Activated effector memory CD4-positive, alpha-beta T cell treated with Interleukin-2 at 50 U/mL for 16 hours (primary cell): ENCODE data around the gene RPRM.
"Not testable (repeated sequence)": the region's sequence is repeated elsewhere in the genome, so short reads cannot be mapped to it uniquely, and the experiment has no call there.

Source experiments
- DNase-seq: peaks from one replicate; pipeline ENCODE4 v3.0.0-alpha.2; 2020

The RPRM gene

DNA sequence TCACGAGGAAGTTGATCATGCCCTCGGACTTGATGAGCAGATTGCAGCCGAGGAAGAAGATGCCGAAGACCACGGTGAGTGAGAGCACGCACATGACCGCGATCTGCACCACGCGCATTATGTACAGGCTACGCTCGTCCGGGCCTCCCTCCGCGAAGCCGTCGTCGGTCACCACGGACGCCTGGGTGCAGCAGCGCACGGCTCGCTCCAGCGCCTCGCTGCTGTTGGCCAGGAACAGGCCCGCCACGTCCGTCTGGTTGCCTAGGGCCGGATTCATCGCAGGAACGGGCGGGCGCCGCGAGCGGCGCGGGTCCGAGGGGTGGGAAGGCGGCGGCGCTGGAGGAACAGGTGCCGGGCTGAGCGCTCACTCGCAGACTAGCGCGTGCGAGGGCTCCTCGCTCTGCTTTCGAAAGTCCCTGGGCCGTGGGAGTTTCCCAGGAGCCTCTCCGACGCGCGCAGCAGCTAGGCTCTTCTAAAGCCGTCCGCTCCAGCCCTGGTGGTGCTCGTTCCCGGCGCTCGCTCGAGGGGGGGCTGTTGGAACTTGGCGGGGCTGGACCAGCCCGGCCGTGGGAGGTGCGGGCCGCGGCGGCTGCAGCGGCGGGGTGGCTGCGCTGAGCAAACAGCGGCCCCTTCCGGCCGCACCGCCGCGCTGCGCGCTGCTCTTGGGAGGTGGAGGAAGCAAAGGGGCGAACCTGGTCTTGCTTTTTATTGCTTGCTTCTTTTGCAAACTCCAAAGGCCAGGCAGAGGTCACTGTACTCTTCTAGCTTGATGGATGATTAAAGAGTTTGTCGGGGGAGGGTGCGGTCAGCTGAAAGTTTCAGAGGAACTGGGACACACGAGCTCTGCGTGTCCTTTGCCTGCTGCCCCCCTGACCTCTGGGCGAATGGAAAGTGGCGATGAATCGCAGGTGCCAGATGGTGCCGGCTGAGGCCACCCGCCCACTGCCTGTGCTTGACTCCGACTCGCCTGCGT is at the start of gene RPRM:
TSS of gene RPRM (minus strand) at position 474 of the 973 bp plus-strand sequence. CDS start at position 277, 197 bp downstream.
- DNase-seq, result peak; percentile 41

- DNase-seq, result peak; percentile 8
These were observed 40.8 kb upstream of the RPRM start for GRCh38 chr2:153519257-153519875.

GRCh38 chr2:153512331-153512730 is 33.8 kb upstream of the RPRM start:
- DNase-seq, result no peak

DNA sequence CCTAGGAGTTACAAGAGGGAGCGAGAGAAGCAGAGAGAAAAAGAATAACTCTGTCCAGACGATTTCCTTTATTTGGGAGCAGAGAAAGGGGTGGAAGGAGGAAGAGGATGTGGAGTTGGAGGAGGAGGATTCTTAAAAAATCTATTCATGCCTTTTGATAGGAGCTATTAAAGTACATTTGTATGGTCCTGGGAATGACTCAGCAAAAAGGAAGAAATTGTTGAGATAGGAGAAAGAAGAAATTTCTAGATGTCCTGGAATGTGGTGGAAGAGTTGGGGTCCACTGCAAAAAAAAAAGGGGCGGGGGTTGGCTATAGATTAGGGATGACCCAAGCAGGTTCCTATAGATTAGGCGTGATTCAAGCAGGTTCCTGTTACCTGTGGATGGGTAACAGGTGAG is 32.4 kb upstream of the RPRM start:
- DNase-seq, result no peak

DNA sequence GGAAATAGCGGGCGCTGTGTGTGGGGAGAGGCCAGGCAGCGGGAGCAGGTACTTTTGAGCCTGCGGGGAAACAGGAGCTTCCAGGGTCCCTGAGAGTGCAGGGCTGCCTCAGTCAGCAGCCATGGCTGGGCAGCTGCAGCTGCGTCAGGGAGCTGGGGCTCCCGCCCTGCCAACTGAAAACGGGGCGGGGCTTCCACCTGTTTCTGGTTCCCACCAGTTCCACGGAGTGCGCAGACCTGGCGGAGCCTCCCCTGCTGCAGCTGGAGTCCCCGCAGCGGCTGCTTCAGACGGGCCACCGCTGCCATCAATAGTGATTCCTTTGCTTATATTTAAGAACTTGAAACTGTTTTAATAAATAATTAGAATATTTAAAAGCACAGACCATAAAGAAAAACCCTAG is 30.6 kb upstream of the RPRM start:
- DNase-seq, result no peak

DNA sequence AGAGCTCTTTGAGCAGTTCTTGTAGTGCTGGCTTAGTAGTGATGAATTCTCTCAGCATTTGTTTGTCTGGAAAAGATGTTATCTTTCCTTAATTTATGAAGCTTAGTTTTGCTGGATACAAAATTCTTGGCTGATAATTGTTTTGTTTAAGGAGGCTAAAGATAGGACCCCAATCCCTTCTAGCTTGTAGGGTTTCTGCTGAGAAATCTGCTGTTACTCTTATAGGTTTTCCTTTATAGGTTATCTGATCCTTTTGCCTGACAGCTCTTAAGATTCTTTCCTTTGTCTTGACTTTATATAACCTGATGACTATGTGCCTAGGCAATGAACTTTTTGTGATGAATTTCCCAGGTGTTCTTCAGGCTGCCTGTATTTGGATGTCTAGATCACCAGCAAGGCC is 27.9 kb upstream of the RPRM start:
- not testable (repeated sequence) for DNase-seq

DNA sequence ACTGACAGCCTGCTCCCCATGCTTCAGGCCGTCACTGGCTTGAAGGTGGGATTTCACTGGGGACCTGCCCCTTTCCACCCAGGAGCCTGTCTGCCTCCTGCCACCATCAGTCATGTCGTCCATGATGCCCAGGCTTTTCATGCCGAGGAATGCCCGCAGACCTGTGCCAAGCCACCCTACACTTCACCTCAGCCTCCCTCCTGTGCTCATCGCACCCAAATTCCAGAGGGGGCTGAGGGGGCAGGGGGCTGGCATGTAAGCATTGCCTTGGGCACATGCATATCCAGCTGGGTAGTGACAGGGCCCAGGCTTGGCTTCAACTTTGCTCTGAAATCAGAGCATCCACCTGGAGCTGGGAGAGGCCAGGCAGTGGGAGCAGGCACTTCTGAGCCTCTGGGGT is 20.9 kb upstream of the RPRM start:
- DNase-seq, result no peak

DNA sequence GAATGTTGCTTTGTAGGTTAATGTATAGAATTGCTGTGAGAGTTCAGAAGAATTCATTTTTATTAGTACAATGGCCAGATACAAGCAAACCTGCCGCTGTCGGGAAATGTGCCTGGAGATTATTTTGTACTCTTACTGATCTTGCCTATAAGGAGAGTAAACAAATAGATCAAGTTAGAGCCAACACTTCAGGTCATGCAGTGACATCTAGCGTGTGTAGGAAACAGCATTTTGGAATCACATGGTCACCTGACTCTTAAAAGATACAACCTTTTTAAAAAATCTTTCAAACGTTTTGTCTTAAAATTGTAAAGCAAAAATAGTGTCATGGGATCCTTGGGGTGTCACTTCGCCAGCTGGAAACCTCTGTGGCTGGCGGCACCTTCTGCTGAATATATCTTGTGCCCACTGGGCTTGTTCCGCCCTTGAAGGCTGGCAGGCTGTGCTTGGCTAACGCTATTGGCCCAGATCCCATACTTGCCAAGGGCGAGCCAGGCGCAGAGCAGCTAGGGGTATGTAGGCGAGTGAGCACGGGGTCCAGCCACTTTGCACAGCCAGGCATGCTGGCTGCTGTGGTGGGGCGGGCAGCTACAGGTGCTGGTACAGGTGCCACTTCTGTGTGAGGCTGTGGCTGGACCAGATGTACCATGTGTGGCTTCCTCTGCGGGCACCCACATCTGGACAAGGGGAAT is 19.5 kb upstream of the RPRM start:
- no peak for DNase-seq

DNA sequence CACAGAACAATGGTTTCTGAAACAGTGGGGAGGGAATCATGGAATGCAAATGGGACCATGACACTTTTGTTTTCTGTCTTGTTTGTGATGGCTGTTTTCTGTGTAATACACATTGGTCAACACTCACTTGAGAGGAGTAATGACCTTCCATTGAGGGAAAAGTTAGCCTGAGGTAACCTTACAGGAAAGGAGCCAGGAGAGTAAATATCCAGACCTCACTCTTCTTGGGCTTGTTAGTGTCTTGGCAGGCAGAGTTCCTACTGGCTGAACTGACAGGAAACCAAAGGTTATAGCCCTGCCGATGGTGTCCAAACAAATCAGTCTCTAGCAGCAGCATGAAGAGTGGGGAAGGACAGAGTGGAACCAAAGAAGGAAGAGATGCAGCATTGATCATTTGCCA is 17.2 kb upstream of the RPRM start:
- no peak for DNase-seq

DNA sequence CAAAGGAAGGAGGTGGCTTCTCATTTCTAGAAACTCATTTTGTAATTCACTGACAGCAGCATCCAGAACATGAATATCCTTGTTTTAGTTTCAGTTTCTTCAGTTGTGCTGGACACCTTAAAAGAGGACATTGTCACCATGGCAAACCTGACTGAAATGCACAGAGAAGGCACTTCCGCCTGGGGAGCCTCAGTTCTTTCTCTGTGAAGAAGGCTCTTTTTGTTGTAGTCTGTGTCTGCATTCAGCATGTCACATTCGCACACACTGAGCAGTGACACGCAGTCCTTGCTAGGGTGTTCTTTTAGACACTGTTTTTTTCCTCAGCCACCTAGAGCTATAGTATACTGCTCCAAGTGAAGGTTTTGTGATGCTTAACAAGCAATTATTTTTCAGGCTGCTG is 9.5 kb upstream of the RPRM start:
- no peak for DNase-seq

- DNase-seq, result no peak
These were observed 8.9 kb upstream of the RPRM start for GRCh38 chr2:153487448-153487847.

DNA sequence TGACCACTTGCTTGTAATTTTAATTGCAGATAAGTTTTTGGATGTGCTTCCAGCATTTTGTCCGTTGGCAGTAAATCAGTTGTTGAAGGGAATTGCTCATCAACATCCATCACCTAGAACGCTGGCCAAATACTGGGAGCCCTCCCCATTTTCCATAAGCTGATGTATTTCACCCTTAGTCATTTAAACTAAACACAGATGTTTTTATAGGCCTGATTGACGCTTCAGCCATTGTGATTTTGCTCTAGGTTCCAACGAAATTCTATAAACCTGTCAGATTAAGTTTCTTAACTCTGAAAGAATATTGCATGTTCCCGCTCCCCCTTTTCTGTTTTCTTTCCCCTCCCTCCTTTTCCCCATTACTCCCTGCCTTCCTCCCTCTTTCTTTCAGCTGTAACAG is 1.0 kb upstream of the RPRM start:
- no peak for DNase-seq

GRCh38 chr2:153477636-153478288 is 800 bp downstream of the RPRM start:
- DNase-seq, result no peak

- DNase-seq, result no peak
These were observed 1.5 kb downstream of the RPRM start for GRCh38 chr2:153476816-153477635.

DNA sequence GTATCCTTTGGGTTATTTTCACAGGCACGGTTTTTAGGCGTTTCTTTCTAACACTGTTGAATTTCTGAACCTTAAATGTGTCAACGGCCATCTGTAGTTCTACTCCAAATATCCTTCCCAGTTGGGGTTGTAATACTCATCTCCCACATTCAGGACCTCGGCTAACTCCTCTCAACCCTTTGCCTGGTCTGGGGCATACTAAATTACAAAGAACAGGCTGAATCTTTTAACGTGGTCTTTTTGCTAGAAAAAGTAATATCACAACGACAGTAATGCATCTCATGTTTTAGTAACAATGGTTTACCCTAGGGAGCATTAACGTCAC is 2.1 kb downstream of the RPRM start:
- no peak for DNase-seq

GRCh38 chr2:153474876-153475435 is 3.6 kb downstream of the RPRM start:
- DNase-seq, result no peak

DNA sequence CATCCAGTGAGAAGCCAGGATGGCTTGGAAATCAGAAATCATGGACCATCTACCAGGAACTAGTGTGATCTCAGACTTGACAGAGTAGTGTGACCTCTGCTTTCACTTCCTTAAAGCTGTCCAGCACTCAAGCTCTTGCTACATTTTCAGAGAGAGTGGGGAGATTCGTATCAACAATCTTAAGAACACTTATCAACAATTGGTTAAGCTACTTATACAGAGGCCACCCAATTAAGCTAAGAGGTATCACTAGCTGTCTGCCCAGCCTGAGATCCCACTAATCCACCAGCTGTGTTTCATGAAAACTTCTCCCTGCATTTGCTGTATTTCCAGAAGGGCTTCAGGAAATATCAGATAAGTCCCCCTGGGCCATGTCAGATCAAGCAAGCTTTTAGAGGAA is 4.2 kb downstream of the RPRM start:
- DNase-seq, result no peak

- no peak for DNase-seq
These were observed 7.7 kb downstream of the RPRM start for GRCh38 chr2:153470867-153471266.

DNA sequence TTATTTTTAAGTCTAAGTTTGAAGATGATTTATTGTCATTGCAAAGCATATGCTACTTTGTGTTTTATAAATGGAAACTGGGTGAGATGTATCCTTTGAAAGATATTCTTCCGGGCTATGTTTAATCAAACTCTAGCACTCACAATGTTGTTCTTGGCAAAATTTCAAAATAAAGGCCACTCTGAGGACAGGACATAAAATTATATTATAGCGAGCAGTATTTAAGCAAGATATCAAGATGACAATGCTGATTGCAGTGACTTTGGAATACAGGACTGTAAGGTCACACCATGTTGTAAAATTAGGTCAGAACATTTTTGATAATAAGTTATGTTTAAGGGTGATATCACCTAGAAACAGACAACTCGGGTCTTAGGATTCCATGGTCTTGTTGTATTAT is 14.2 kb downstream of the RPRM start:
- DNase-seq, result no peak

- no peak for DNase-seq
These were observed 16.2 kb downstream of the RPRM start for GRCh38 chr2:153462338-153462859.

DNA sequence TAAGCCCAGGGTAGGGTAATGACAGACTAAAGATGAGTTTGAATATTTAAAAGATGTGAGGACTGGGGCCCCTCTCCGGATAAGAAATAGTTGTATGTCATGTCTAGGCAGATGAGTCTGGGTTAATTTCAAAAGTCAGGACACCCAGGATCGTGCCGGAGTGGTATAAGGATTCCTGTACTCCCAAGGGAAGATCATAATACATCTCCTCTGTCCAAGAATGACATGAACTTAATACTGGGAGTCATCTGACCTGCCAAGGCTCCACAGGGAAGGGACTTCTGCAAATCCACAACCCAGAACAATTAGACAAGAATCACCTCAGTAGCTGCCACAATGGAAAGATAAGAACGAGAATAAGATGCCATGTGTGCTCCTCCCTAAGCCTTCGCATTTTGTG is 17.1 kb downstream of the RPRM start:
- DNase-seq, result no peak

GRCh38 chr2:153455861-153456260 is 22.7 kb downstream of the RPRM start:
- no peak for DNase-seq
